Muscle of leg (tissue), 11 donors: ENCODE results near the gene CDKN2AIPNL. TPM values are rescaled to one million over a fixed set of nuclear protein-coding genes. Genes with fewer than 3 reads are reported as not detected.

Source experiments
- DNase-seq: peaks from one replicate; pipeline ENCODE4 v3.0.0; 2013
- H3K27ac ChIP-seq: one replicate; pipeline ENCODE4 v1.5.1; 2013; ENCODE audit warnings: mild to moderate bottlenecking, low read length, control low read depth
- H3K27me3 ChIP-seq: one replicate; pipeline ENCODE4 v1.6.1; 2013; ENCODE audit warnings: low read length; ENCODE audit not compliant: control insufficient read depth, insufficient read depth
- H3K36me3 ChIP-seq: one replicate; pipeline ENCODE4 v1.6.1; 2013; ENCODE audit warnings: low read length; ENCODE audit not compliant: control insufficient read depth, insufficient read depth
- H3K4me1 ChIP-seq: one replicate; pipeline ENCODE4 v1.6.1; 2013; ENCODE audit warnings: low read length; ENCODE audit not compliant: control insufficient read depth, insufficient read depth
- H3K4me3 ChIP-seq: one replicate; pipeline ENCODE4 v1.5.1; 2013; ENCODE audit warnings: low read length, control low read depth
- H3K9me3 ChIP-seq: replicated peaks from 2 replicates; pipeline ENCODE4 v1.6.1; 2013; ENCODE audit warnings: low read depth, low read length; ENCODE audit not compliant: control insufficient read depth
- WGBS: methylation state at CpG from one replicate; pipeline ENCODE4 v1.1.5; 2013; ENCODE audit warnings: missing lambda C conversion rate; ENCODE audit not compliant: insufficient coverage; 5-methylcytosine and 5-hydroxymethylcytosine counted together
- polyA plus RNA-seq, 8 donors: library from polyadenylated mRNA; unstranded; fragments of 120-200 nt; gene quantifications; one replicate each; pipeline versions ENCODE4 v1.2.1 to v1.2.3, GENCODE V29; 2013; ENCODE audit warnings: inconsistent platforms in 1 of 8, low replicate concordance in 1 of 8; ENCODE audit not compliant: insufficient read length in 8 of 8, insufficient read depth in 1 of 8
- total RNA-seq: library from RNA; stranded (reverse); fragments of 120-200 nt; gene quantifications from one replicate; pipeline ENCODE4 v1.2.4, GENCODE V29; 2013

Gene CDKN2AIPNL
- total and polyA plus RNA-seq, 9 donors: 26.3 to 32.1 (median 27.8) TPM

GRCh38 chr5:134453016-134453415 is 41.3 kb upstream of the CDKN2AIPNL start:
- no CpG with 5 or more reads among the region's 2 CpGs for WGBS
- Histone ChIP-seq H3K4me1 (peaks cover 7% of the 10 kb centered on the region), H3K4me3 (no peak overlapping the region), H3K27me3 (no peaks in the 10 kb centered on the region), H3K9me3 (no peaks in the 10 kb centered on the region), H3K27ac (no peak overlapping the region), H3K36me3 (no peaks in the 10 kb centered on the region)
- DNase-seq: no peak

- WGBS: no CpG with 5 or more reads among the region's 1 CpG
- no peak overlapping the region for H3K4me3 ChIP-seq
- no peaks in the 10 kb centered on the region for H3K27me3 ChIP-seq
- H3K9me3 ChIP-seq: no peaks in the 10 kb centered on the region
- H3K27ac ChIP-seq: no peak overlapping the region
- DNase-seq: peak; percentile 60
- H3K36me3 ChIP-seq: no peaks in the 10 kb centered on the region
- peaks cover 4% of the 10 kb centered on the region for H3K4me1 ChIP-seq
Observed at GRCh38 chr5:134451936-134452505, 40.3 kb upstream of the CDKN2AIPNL start.

- Histone ChIP-seq H3K4me1 (peaks cover 4% of the 10 kb centered on the region), H3K27ac (no peak overlapping the region), H3K27me3 (no peaks in the 10 kb centered on the region), H3K9me3 (no peaks in the 10 kb centered on the region), H3K4me3 (no peak overlapping the region), H3K36me3 (no peaks in the 10 kb centered on the region)
- WGBS: 44% methylated on average over 2 of the region's 3 CpGs
- no peak for DNase-seq
Observed at GRCh38 chr5:134451225-134451935, 39.7 kb upstream of the CDKN2AIPNL start.

- DNase-seq: no peak
- Histone ChIP-seq H3K36me3 (no peaks in the 10 kb centered on the region), H3K27me3 (no peaks in the 10 kb centered on the region), H3K9me3 (no peaks in the 10 kb centered on the region), H3K27ac (no peak overlapping the region), H3K4me3 (no peak overlapping the region), H3K4me1 (peaks cover 4% of the 10 kb centered on the region)
- 63% methylated on average over 2 of the region's 2 CpGs for WGBS
Observed at GRCh38 chr5:134450374-134450773, 38.7 kb upstream of the CDKN2AIPNL start.

- peaks cover 2% of the 10 kb centered on the region for H3K9me3 ChIP-seq
- no CpG with 5 or more reads among the region's 2 CpGs for WGBS
- H3K27me3 ChIP-seq: no peaks in the 10 kb centered on the region
- no peaks in the 10 kb centered on the region for H3K36me3 ChIP-seq
- no peak overlapping the region for H3K4me3 ChIP-seq
- DNase-seq: no peak
- peaks cover 4% of the 10 kb centered on the region for H3K4me1 ChIP-seq
- no peak overlapping the region for H3K27ac ChIP-seq
Observed at GRCh38 chr5:134449167-134449566, 37.5 kb upstream of the CDKN2AIPNL start.

- Histone ChIP-seq H3K27me3 (no peaks in the 10 kb centered on the region), H3K4me3 (no peak overlapping the region), H3K4me1 (peaks cover 4% of the 10 kb centered on the region), H3K9me3 (peaks cover 2% of the 10 kb centered on the region), H3K36me3 (no peaks in the 10 kb centered on the region), H3K27ac (no peak overlapping the region)
- DNase-seq: no peak
- 88% methylated on average over 5 of the region's 7 CpGs for WGBS
Observed at GRCh38 chr5:134447815-134448520, 36.3 kb upstream of the CDKN2AIPNL start.

- no peak overlapping the region for H3K4me3 ChIP-seq
- H3K9me3 ChIP-seq: peaks cover 2% of the 10 kb centered on the region
- 66% methylated on average over 2 of the region's 2 CpGs for WGBS
- peaks cover 4% of the 10 kb centered on the region for H3K4me1 ChIP-seq
- H3K36me3 ChIP-seq: no peaks in the 10 kb centered on the region
- no peak overlapping the region for H3K27ac ChIP-seq
- no peak for DNase-seq
- no peaks in the 10 kb centered on the region for H3K27me3 ChIP-seq
Observed at GRCh38 chr5:134446938-134447337, 35.3 kb upstream of the CDKN2AIPNL start.

- H3K27me3 ChIP-seq: no peaks in the 10 kb centered on the region
- whole genome bisulfite sequencing: 91% methylated on average over 7 of the region's 8 CpGs
- H3K4me3 ChIP-seq: no peak overlapping the region
- no peaks in the 10 kb centered on the region for H3K36me3 ChIP-seq
- no peak for DNase-seq
- peaks cover 2% of the 10 kb centered on the region for H3K9me3 ChIP-seq
- H3K27ac ChIP-seq: no peak overlapping the region
- H3K4me1 ChIP-seq: no peaks in the 10 kb centered on the region
Observed at GRCh38 chr5:134445856-134446818, 34.5 kb upstream of the CDKN2AIPNL start.

GRCh38 chr5:134444941-134445471 is 33.3 kb upstream of the CDKN2AIPNL start:
- no peaks in the 10 kb centered on the region for H3K27me3 ChIP-seq
- H3K4me3 ChIP-seq: no peak overlapping the region
- no peaks in the 10 kb centered on the region for H3K36me3 ChIP-seq
- WGBS: 56% methylated on average over 1 of the region's 5 CpGs
- H3K9me3 ChIP-seq: peaks cover 2% of the 10 kb centered on the region
- DNase-seq: no peak
- H3K4me1 ChIP-seq: no peaks in the 10 kb centered on the region
- no peak overlapping the region for H3K27ac ChIP-seq
